CD4-positive, alpha-beta T cell treated with Interleukin-1 beta for 1 hour (primary cell): ENCODE data around the gene NACC1.
"Not testable (repeated sequence)": the region's sequence is repeated elsewhere in the genome, so short reads cannot be mapped to it uniquely, and the experiment has no call there.

ENCODE experiments used
- DNase-seq, 2 donors: peaks; one replicate each; pipeline ENCODE4 v3.0.0-alpha.2; 2020 to 2022

Gene NACC1

GRCh38 chr19:13165162-13165997, 47.3 kb downstream of the NACC1 start:
- DNase-seq, result no peak

- not testable (repeated sequence) for DNase-seq
Observed at GRCh38 chr19:13166151-13166550, 48.1 kb downstream of the NACC1 start.

- DNase-seq, result no peak
Observed at GRCh38 chr19:13169769-13170168, 51.7 kb downstream of the NACC1 start.

- no peak for DNase-seq
Observed at GRCh38 chr19:13171146-13171545, 53.1 kb downstream of the NACC1 start.

GRCh38 chr19:13172346-13173138, 54.5 kb downstream of the NACC1 start:
- DNase-seq, result peak; percentile 71 to 74

GRCh38 chr19:13173139-13173737, 55.2 kb downstream of the NACC1 start:
- no peak for DNase-seq

- DNase-seq, result no peak
Observed at GRCh38 chr19:13176345-13176744, 58.3 kb downstream of the NACC1 start.

- not testable (repeated sequence) for DNase-seq
Observed at GRCh38 chr19:13177584-13177983, 59.5 kb downstream of the NACC1 start.

- not testable (repeated sequence) for DNase-seq
Observed at GRCh38 chr19:13178291-13178690, 60.2 kb downstream of the NACC1 start.

- DNase-seq, result peak; percentile 43
Observed at GRCh38 chr19:13181747-13182388, 63.8 kb downstream of the NACC1 start.

GRCh38 chr19:13184926-13185325, 66.9 kb downstream of the NACC1 start:
- not testable (repeated sequence) for DNase-seq

GRCh38 chr19:13185763-13186657, 67.9 kb downstream of the NACC1 start:
- not testable (repeated sequence) for DNase-seq

- not testable (repeated sequence) for DNase-seq
Observed at GRCh38 chr19:13186688-13187087, 68.6 kb downstream of the NACC1 start.

GRCh38 chr19:13187419-13187818, 69.4 kb downstream of the NACC1 start:
- DNase-seq, result no peak

- no peak for DNase-seq
Observed at GRCh38 chr19:13189600-13189999, 71.5 kb downstream of the NACC1 start.
